Measurements from ENCODE around the gene HTT. TPM values are rescaled to one million over a fixed set of nuclear protein-coding genes. Genes with fewer than 3 reads are reported as not detected.
A peak's percentile ranks its signal among the peaks of the same experiment; 100 is the strongest.

Gene HTT
- total RNA-seq, 1 donor from 2014 or later: 49.8 TPM

DNA sequence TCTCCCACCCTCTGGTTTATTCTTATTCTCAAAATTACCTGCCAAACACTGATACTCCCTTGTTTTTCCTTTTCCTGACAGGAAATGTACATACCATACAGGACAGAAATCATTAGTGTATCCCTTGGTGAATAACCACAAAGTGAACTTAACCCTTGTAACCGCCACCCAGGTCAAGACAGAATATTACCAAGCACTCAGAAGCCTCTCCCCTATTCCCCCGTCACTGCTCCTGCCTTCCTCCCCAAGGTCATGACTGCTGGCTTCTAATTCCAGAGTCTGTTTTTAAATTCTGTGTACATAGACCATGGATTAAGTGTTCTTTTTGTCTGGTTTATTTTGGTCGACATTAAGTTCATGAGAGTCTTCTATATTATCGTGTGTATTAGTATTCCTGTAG lies 37.7 kb downstream of the HTT start:
- intact Hi-C loops (cut with DNase I): no loop called here
- no peak for TF ChIP-seq POLR2AphosphoS5 (IDR thresholded peaks at IDR 0.05; ENCODE audit: insufficient read depth in 1 of 2, low read depth in 1 of 2)
- Histone ChIP-seq H3K9me3 (no peaks in the 10 kb centered on the region), H3K4me3 (no peak overlapping the region), H3K36me3 (peaks cover 0 to 34% of the 10 kb centered on the region in 2 donors), H3K27ac (peak overlapping the region; percentile 37), H3K4me1 (peaks cover 18% of the 10 kb centered on the region), H3K27me3 (no peaks in the 10 kb centered on the region)
- DNase-seq (ENCODE audit: extremely low spot score in 2 of 2): no peak

DNA sequence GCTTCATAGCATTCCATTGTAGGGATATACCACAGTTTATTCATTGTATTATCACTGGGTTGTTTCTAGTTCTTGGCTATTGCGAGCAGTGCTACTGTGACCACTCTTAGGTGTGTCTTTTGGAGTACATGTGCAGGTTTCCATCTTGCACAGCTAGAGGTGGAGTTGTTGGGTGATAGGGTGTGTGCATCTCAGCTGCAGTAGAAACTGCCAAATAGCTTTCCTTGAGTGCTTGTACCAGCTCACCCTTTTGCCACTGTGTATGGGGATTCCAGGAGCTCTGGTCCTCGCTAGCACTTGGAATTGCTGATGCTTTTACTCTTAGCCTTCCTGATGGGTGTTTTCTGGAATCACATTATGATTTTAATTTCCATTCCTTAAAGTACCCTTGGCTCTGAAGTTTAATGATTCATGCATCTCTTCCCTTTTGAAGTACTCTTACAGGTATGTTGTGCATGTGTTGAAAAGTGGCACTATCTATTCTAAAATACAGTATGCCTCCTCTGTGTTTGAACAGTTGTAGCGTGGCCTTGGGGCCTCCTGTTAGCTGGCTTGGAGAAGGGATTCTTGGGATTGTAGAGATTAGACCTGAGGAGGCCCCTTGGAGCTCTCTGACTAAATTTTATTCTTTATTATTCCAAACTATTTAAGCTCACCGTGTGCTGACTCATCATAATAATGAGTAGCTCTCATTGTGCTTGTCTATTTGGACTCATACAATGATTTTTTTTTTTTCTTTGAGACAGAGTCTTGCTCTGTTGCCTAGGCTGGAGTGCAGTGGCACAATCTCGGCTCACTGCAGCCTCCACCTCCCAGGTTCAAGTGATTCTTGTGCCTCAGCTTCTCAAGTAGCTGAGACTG lies 38.4 kb downstream of the HTT start:
- Histone ChIP-seq H3K4me3 (no peak overlapping the region), H3K9me3 (no peaks in the 10 kb centered on the region), H3K36me3 (peaks cover 0 to 34% of the 10 kb centered on the region in 2 donors), H3K27ac (no peak overlapping the region), H3K4me1 (peaks cover 11% of the 10 kb centered on the region), H3K27me3 (no peaks in the 10 kb centered on the region)
- DNase-seq (ENCODE audit: extremely low spot score in 2 of 2): no peak
- intact Hi-C loops (cut with DNase I): no loop called here
- no peak for TF ChIP-seq POLR2A (IDR thresholded peaks at IDR 0.05)
- no peak for TF ChIP-seq POLR2AphosphoS5 (IDR thresholded peaks at IDR 0.05; ENCODE audit: insufficient read depth in 1 of 2, low read depth in 1 of 2)
- TF ChIP-seq, protein P1, sequence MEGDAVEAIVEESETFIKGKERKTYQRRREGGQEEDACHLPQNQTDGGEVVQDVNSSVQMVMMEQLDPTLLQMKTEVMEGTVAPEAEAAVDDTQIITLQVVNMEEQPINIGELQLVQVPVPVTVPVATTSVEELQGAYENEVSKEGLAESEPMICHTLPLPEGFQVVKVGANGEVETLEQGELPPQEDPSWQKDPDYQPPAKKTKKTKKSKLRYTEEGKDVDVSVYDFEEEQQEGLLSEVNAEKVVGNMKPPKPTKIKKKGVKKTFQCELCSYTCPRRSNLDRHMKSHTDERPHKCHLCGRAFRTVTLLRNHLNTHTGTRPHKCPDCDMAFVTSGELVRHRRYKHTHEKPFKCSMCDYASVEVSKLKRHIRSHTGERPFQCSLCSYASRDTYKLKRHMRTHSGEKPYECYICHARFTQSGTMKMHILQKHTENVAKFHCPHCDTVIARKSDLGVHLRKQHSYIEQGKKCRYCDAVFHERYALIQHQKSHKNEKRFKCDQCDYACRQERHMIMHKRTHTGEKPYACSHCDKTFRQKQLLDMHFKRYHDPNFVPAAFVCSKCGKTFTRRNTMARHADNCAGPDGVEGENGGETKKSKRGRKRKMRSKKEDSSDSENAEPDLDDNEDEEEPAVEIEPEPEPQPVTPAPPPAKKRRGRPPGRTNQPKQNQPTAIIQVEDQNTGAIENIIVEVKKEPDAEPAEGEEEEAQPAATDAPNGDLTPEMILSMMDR (IDR thresholded peaks at IDR 0.05): no peak

DNA sequence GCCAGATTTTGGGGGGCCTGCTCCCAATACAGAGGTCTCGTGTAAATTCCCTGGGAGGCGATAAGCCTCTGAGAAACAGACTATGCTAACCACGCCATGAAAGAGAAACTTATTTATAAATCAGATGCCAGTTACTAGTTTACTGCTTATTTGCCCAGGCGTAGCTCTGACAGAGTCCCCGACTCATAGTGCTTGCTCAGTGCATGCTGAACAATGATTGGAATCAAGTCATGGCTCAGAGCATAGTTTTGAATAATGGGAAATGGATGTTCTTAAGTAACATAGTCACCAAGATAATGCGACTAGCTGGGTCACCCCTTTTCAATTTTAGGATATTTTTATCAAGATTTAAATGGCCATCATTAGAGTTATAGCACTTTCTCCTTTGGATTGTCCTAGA lies 39.9 kb downstream of the HTT start:
- peak in 1 of 2 donors; percentile 49 for DNase-seq (ENCODE audit: extremely low spot score in 2 of 2)
- H3K36me3 ChIP-seq: peaks cover 0 to 26% of the 10 kb centered on the region in 2 donors
- intact Hi-C loops (cut with DNase I): no loop called here
- no peaks in the 10 kb centered on the region for H3K27me3 ChIP-seq
- TF ChIP-seq, protein P1 (IDR thresholded peaks at IDR 0.05): no peak
- TF ChIP-seq POLR2AphosphoS5 (IDR thresholded peaks at IDR 0.05; ENCODE audit: insufficient read depth in 1 of 2, low read depth in 1 of 2): no peak
- no peak for TF ChIP-seq POLR2A (IDR thresholded peaks at IDR 0.05)
- H3K4me1 ChIP-seq: no peaks in the 10 kb centered on the region
- H3K9me3 ChIP-seq: no peaks in the 10 kb centered on the region
- no peak overlapping the region for H3K4me3 ChIP-seq
- H3K27ac ChIP-seq: no peak overlapping the region

DNA sequence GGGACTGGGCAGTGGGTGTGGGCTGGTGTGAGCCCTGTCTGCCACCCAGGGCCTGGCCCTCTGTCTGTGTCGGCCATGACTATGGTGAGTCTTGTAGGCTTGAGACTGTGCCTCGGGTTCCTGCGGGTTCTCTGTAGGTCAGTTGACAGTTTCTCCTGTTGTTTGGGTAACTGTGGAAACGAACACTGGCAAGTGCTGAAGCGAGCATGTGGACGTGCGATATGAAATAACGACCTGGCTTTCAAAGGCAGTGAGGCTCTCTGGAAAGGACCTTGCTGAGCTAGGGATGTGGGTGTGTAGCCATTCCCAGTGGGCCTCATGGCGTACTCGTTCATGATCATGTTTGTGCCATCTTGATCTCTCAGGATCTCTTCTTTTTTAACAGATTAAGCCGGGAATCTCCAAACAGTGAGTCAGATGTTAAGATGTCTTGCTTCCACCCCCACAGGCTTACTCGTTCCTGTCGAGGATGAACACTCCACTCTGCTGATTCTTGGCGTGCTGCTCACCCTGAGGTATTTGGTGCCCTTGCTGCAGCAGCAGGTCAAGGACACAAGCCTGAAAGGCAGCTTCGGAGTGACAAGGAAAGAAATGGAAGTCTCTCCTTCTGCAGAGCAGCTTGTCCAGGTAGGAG lies 41.3 kb downstream of the HTT start:
- Histone ChIP-seq H3K4me1 (no peaks in the 10 kb centered on the region), H3K27me3 (no peaks in the 10 kb centered on the region), H3K27ac (no peak overlapping the region), H3K4me3 (no peak overlapping the region), H3K36me3 (peaks cover 0 to 29% of the 10 kb centered on the region in 2 donors), H3K9me3 (no peaks in the 10 kb centered on the region)
- TF ChIP-seq POLR2AphosphoS5 (IDR thresholded peaks at IDR 0.05; ENCODE audit: insufficient read depth in 1 of 2, low read depth in 1 of 2) (no peak), POLR2A (IDR thresholded peaks at IDR 0.05) (no peak)
- TF ChIP-seq, protein P1 (IDR thresholded peaks at IDR 0.05): no peak
- DNase-seq (ENCODE audit: extremely low spot score in 2 of 2): peak in 1 of 2 donors; percentile 58
- intact Hi-C loops (cut with DNase I): no loop called here

DNA sequence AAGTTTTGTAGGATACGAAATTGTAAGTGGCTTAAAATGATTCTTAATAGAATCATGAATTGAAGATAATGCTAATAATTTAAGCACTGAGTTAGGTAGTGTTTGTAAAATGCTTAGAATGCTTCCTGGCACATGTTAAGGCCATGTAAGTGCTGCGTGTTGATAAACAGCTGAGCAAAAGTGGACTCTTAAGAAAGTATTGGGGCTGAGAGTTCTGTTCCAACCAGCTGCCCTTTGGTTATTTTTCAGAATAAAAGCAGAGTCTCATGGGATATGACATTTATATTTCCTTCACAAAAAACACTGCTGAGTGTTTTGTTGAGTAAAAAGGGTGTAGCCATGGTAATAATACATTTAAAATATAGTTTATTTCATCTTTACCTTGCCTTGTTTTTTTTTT lies 42.5 kb downstream of the HTT start:
- H3K27me3 ChIP-seq: no peaks in the 10 kb centered on the region
- no peaks in the 10 kb centered on the region for H3K9me3 ChIP-seq
- no peak for DNase-seq (ENCODE audit: extremely low spot score in 2 of 2)
- no peak overlapping the region for H3K27ac ChIP-seq
- peaks cover 4% of the 10 kb centered on the region for H3K4me1 ChIP-seq
- H3K4me3 ChIP-seq: no peak overlapping the region
- intact Hi-C loops (cut with DNase I): no loop called here
- peaks cover 0 to 39% of the 10 kb centered on the region in 2 donors for H3K36me3 ChIP-seq
- no peak for TF ChIP-seq POLR2AphosphoS5 (IDR thresholded peaks at IDR 0.05; ENCODE audit: insufficient read depth in 1 of 2, low read depth in 1 of 2)
- TF ChIP-seq, protein P1 (IDR thresholded peaks at IDR 0.05): no peak
- TF ChIP-seq POLR2A (IDR thresholded peaks at IDR 0.05): no peak
